ENCODE measurements around the gene AP1G1.

DNA sequence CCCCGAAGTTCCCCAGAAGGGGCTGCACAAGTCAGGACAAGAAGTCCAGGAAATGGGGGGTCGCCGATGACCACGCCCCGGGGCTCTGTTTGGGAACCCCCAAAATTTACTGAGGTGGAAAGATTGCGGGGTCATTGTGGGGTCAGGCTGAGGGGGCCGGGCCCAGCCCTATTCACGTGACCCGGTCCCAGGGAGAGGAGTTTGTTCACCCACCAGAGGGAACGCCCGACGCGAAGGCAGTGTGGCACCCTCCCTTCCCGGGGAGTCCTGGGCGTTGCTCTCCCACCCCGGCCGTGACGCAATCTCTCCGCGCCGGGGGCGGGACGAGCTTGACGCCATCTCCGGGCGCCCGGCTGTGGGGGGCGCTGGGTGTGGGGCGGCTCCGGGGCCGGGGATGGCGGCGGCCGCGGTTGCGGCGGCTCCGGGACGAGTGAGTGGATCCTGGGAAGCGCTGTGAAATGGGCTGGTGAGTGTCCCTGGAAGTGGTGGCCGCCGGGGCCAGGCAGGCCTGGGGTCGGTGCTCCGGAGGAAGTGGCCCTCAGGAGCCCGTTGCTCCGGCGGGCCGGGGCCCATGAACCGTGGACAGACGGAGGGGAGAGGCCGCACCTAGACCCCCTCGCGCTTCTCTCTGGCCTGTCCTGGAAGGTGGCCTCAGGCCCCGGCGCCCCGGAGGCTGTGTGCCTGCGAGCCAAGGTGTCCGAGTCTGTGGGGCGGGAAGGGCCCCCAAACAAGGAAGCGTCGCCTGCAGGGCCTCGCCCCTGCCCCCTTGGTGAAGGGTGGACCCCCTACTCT is 37.2 kb upstream of the AP1G1 start, which contains the start of gene ATXN1L:
- TF ChIP-seq POLR2A (IDR thresholded peaks at IDR 0.05; ENCODE audit: low read length) = peak; percentile 77
- no peak for TF ChIP-seq GATA1 (IDR thresholded peaks at IDR 0.05; ENCODE audit: low read depth, low read length)

All from erythroblast (primary cell).